ENCODE data around the gene DTX3.

DNA sequence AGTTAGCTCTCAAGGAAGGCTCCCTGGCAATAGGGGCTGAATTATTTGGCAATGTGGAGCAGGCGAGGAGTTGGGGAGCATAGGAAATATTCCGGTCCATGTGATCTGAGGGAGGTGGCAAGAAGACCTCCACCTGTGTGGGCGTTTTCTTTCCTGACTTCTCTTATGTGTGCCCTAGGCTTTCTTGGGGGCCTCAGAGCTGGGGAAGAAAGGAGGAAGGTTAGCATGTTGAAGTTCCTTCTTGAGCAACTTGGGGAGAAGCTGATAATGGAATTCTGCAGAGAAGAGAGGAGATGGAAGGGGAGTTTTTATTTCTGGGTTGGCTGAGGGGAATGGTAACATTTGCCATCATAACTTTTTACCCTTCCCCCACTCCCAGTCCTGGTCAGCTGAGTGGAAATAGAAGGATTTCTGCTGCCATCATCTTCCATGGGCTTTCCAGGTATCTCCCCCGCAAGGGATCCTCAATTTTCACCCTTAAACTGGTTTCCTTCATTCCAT, 1.2 kb downstream of the DTX3 start:
- TF ChIP-seq EZH2 (IDR thresholded peaks at IDR 0.05; ENCODE audit: low read depth) = no peak
- TF ChIP-seq, protein P1, sequence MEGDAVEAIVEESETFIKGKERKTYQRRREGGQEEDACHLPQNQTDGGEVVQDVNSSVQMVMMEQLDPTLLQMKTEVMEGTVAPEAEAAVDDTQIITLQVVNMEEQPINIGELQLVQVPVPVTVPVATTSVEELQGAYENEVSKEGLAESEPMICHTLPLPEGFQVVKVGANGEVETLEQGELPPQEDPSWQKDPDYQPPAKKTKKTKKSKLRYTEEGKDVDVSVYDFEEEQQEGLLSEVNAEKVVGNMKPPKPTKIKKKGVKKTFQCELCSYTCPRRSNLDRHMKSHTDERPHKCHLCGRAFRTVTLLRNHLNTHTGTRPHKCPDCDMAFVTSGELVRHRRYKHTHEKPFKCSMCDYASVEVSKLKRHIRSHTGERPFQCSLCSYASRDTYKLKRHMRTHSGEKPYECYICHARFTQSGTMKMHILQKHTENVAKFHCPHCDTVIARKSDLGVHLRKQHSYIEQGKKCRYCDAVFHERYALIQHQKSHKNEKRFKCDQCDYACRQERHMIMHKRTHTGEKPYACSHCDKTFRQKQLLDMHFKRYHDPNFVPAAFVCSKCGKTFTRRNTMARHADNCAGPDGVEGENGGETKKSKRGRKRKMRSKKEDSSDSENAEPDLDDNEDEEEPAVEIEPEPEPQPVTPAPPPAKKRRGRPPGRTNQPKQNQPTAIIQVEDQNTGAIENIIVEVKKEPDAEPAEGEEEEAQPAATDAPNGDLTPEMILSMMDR (conservative IDR thresholded peaks at IDR 0.05) = no peak

Measured in PC-9 (cell line).